ENCODE measurements around the gene AKR1E2.

DNA sequence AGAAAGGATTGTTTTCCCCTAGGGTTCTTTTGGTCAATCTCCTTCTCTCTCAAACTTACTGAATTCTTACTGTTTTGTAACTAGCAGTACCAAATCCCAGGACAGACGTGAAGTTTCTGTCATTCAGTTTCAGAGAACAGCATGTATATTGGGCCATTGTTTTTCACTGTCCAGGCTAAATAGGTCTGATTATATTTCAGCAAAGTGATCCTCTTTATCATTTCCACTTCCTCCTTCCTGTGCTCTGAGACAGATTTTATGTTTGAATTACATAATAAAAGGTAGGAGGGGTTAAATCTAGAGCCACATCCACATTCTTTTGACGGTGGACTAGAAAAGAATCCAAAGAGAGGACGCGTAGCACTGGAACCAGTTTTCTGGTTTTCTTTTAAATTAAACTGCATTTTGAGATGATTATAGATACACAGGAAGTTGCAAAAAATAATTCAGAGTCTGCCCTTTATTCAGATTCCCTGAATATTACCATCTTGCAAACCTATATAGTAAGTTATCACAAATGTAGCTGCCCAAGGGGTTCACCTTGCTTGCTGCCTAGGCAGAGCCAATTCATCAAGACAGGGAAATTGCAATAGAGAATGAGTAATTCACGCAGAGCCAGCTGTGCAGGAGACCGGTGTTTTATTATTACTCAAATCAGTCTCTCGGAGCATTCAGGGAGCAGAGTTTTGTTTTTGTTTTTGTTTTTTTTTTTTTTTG is 40.1 kb downstream of the AKR1E2 start:
- TF ChIP-seq EZH2 (IDR thresholded peaks at IDR 0.05; ENCODE audit: insufficient read depth, poor library complexity, severe bottlenecking) (no peak), EZH2phosphoT487 (IDR thresholded peaks at IDR 0.05; ENCODE audit: insufficient read depth, low read depth) (no peak)

Data from GM23248 (cell line).